Cardiac muscle cell (in vitro differentiated cells and primary cell): ENCODE results near the gene YAE1. TPM values are rescaled to one million over a fixed set of nuclear protein-coding genes. Genes with fewer than 3 reads are reported as not detected.
A peak's percentile ranks its signal among the peaks of the same experiment; 100 is the strongest.

Source experiments
- DNase-seq, 2 donors: peaks; one replicate each; pipeline versions ENCODE4 v3.0.0 to v3.0.0-alpha.2; 2010 to 2017; ENCODE audit warnings: low read depth in 1 of 2, low spot score in 1 of 2
- H3K27ac ChIP-seq: fragments of 200-600 bp; sonication (generic); 2 replicates; pipeline ENCODE4 v1.5.1; 2016
- H3K27me3 ChIP-seq: fragments of 200-600 bp; sonication (generic); 2 replicates; pipeline ENCODE4 v1.6.0; 2016; ENCODE audit warnings: control low read depth
- H3K36me3 ChIP-seq: fragments of 200-600 bp; sonication (generic); 2 replicates; pipeline ENCODE4 v1.5.1; 2016; ENCODE audit warnings: control low read depth
- H3K4me1 ChIP-seq: fragments of 200-600 bp; sonication (generic); 2 replicates; pipeline ENCODE4 v1.8.1; 2017; ENCODE audit warnings: low read depth, mild to moderate bottlenecking, mixed run types
- H3K4me3 ChIP-seq: fragments of 200-600 bp; sonication (generic); 2 replicates; pipeline ENCODE4 v1.5.1; 2016; ENCODE audit warnings: mild to moderate bottlenecking
- H3K9me3 ChIP-seq: fragments of 200-600 bp; sonication (generic); 2 replicates; pipeline ENCODE4 v1.5.1; 2017; ENCODE audit warnings: low read depth, mild to moderate bottlenecking, control low read depth
- CTCF ChIP-seq: IDR thresholded peaks from 2 replicates; pipeline ENCODE4 v1.5.1; 2012; ENCODE audit warnings: low read depth, mild to moderate bottlenecking, low read length
- polyA plus RNA-seq: library from polyadenylated mRNA; unstranded; fragments of >200 nt; fragmentation: Nextera tagmentation; extraction: Ambion mirVana; gene quantifications from 2 replicates; pipeline ENCODE4 v1.2.1, GENCODE V29; 2016
- total RNA-seq: library from RNA; depleted of rRNA; stranded (reverse); fragments of >200 nt; gene quantifications from 2 replicates; pipeline ENCODE4 v1.2.3, GENCODE V29; 2016

YAE1 gene
- total and polyA plus RNA-seq, 2 experiments from 2014 or later = 33.7 to 50.6 TPM

- no peak for TF ChIP-seq CTCF
- Histone ChIP-seq H3K9me3 (no peaks in the 10 kb centered on the region), H3K27me3 (no peaks in the 10 kb centered on the region), H3K4me3 (no peak overlapping the region), H3K27ac (no peak overlapping the region), H3K4me1 (no peaks in the 10 kb centered on the region), H3K36me3 (no peaks in the 10 kb centered on the region)
- peak in 1 of 2 donors; percentile 72 for DNase-seq
Observed at GRCh38 chr7:39594988-39595620, 28.9 kb downstream of the YAE1 start.

GRCh38 chr7:39602351-39602750 lies 36.1 kb downstream of the YAE1 start:
- H3K36me3 ChIP-seq = no peaks in the 10 kb centered on the region
- no peaks in the 10 kb centered on the region for H3K9me3 ChIP-seq
- H3K27ac ChIP-seq = no peak overlapping the region
- DNase-seq = no peak
- no peaks in the 10 kb centered on the region for H3K4me1 ChIP-seq
- no peaks in the 10 kb centered on the region for H3K27me3 ChIP-seq
- H3K4me3 ChIP-seq = no peak overlapping the region
- no peak for TF ChIP-seq CTCF

- no peak overlapping the region for H3K27ac ChIP-seq
- DNase-seq = no peak
- no peak for TF ChIP-seq CTCF
- H3K27me3 ChIP-seq = peaks cover 1% of the 10 kb centered on the region
- no peaks in the 10 kb centered on the region for H3K4me1 ChIP-seq
- no peaks in the 10 kb centered on the region for H3K36me3 ChIP-seq
- no peaks in the 10 kb centered on the region for H3K9me3 ChIP-seq
- no peak overlapping the region for H3K4me3 ChIP-seq
Observed at GRCh38 chr7:39603924-39604323, 37.7 kb downstream of the YAE1 start.

- Histone ChIP-seq H3K4me3 (no peak overlapping the region), H3K9me3 (no peaks in the 10 kb centered on the region), H3K36me3 (no peaks in the 10 kb centered on the region), H3K4me1 (no peaks in the 10 kb centered on the region), H3K27ac (no peak overlapping the region), H3K27me3 (peaks cover 11% of the 10 kb centered on the region)
- no peak for DNase-seq
- no peak for TF ChIP-seq CTCF
Observed at GRCh38 chr7:39605087-39605486, 38.9 kb downstream of the YAE1 start.

GRCh38 chr7:39606352-39606751 lies 40.1 kb downstream of the YAE1 start:
- Histone ChIP-seq H3K36me3 (no peaks in the 10 kb centered on the region), H3K9me3 (no peaks in the 10 kb centered on the region)

More at GRCh38 chr7:39606352-39606751, 40.1 kb downstream of the YAE1 start:
- H3K27me3 ChIP-seq = peaks cover 18% of the 10 kb centered on the region
- no peak for DNase-seq
- H3K4me1 ChIP-seq = no peaks in the 10 kb centered on the region
- TF ChIP-seq CTCF = no peak
- H3K4me3 ChIP-seq = no peak overlapping the region
- H3K27ac ChIP-seq = no peak overlapping the region
